ENCODE results near the gene NPY5R.

- no peak for TF ChIP-seq CTCF (optimal IDR thresholded peaks at IDR 0.05 in 1 of 3, IDR thresholded peaks at IDR 0.05 in 1 of 3, conservative IDR thresholded peaks at IDR 0.05 in 1 of 3; ENCODE audit: extremely low read depth in 1 of 3, insufficient read depth in 2 of 3, low read length in 3 of 3)
- TF ChIP-seq EZH2 (IDR thresholded peaks at IDR 0.05; ENCODE audit: low read length), result no peak
Measured at GRCh38 chr4:163350672-163351071, 7.0 kb downstream of the NPY5R start.
